Uterus (tissue), 4 donors: ENCODE results near the gene HERPUD2. TPM values are rescaled to one million over a fixed set of nuclear protein-coding genes. Genes with fewer than 3 reads are reported as not detected.

Source experiments
- total RNA-seq, 4 donors: library from RNA; depleted of rRNA in 3 of 4; stranded (reverse); fragments of >200 nt in 3 of 4; gene quantifications; one replicate each; pipeline versions ENCODE4 v1.1.0 to v1.2.4, GENCODE V29; 2014 to 2023
- donor health status: DM: yes; HTN: yes; CAD: no.

Gene HERPUD2
- total RNA-seq, 4 donors from 2014 or later: 27.7 to 49.6 (median 40.6) TPM

Other genes starting within 250 kb of the HERPUD2 start
- 100 to 1,000 TPM; 251 to 503 (median 267) TPM for gene SEPTIN7, start 105.9 kb upstream of the HERPUD2 start, total RNA-seq